Activated T-cell treated with anti-CD3 and anti-CD28 coated beads, Interleukin-2, amount 50 U/mL, for 72 hours (primary cell): Measurements from ENCODE around the gene HCAR1. TPM values are rescaled to one million over a fixed set of nuclear protein-coding genes. Genes with fewer than 3 reads are reported as not detected.
"Not testable (repeated sequence)": the region's sequence is repeated elsewhere in the genome, so short reads cannot be mapped to it uniquely, and the experiment has no call there.

ENCODE experiments used
- ATAC-seq, 2 donors: fragments of 150-1000 bp; cut with Tn5 transposase; replicated peaks in 1 of 2; 2 replicates each; pipeline ENCODE4 v1.10.0; 2021; ENCODE audit warnings: moderate library complexity in 2 of 2, mild to moderate bottlenecking in 1 of 2
- DNase-seq, 2 donors: peaks; one replicate each; pipeline ENCODE4 v3.0.0; 2021 to 2022; ENCODE audit warnings: mixed read lengths in 1 of 2
- H3K27ac Mint-ChIP-seq: one replicate; pipeline ENCODE4 v1.8.0; 2022; ENCODE audit warnings: mild to moderate bottlenecking, moderate library complexity, mixed read lengths
- H3K27me3 Mint-ChIP-seq: one replicate; pipeline ENCODE4 v1.8.0; 2022; ENCODE audit warnings: low read depth, mixed read lengths
- H3K36me3 Mint-ChIP-seq, 2 donors: one replicate each; pipeline ENCODE4 v1.8.0; 2022; ENCODE audit warnings: mixed read lengths in 2 of 2, mild to moderate bottlenecking in 1 of 2; ENCODE audit not compliant: insufficient read depth in 2 of 2
- H3K4me1 Mint-ChIP-seq: one replicate; pipeline ENCODE4 v1.8.0; 2022; ENCODE audit warnings: low read depth, mixed read lengths
- H3K4me3 Mint-ChIP-seq, 2 donors: one replicate each; pipeline ENCODE4 v1.8.0; 2022; ENCODE audit warnings: mild to moderate bottlenecking in 2 of 2, mixed read lengths in 2 of 2, moderate library complexity in 2 of 2
- H3K9me3 Mint-ChIP-seq, 2 donors: one replicate each; pipeline ENCODE4 v1.8.0; 2022; ENCODE audit warnings: mixed read lengths in 2 of 2
- total RNA-seq, 2 donors: library from RNA; stranded (reverse); gene quantifications; one replicate each; pipeline ENCODE4 v1.2.3, GENCODE V29; 2022

HCAR1 gene
- total RNA-seq, 2 donors from 2014 or later = 0.12 to 0.34 TPM

GRCh38 chr12:122711266-122711665 is 19.4 kb downstream of the HCAR1 start:
- H3K27me3 Mint-ChIP-seq, H3K9me3 Mint-ChIP-seq, DNase-seq, H3K4me3 Mint-ChIP-seq, H3K27ac Mint-ChIP-seq, ATAC-seq, H3K4me1 Mint-ChIP-seq, H3K36me3 Mint-ChIP-seq: not testable (repeated sequence)

DNA sequence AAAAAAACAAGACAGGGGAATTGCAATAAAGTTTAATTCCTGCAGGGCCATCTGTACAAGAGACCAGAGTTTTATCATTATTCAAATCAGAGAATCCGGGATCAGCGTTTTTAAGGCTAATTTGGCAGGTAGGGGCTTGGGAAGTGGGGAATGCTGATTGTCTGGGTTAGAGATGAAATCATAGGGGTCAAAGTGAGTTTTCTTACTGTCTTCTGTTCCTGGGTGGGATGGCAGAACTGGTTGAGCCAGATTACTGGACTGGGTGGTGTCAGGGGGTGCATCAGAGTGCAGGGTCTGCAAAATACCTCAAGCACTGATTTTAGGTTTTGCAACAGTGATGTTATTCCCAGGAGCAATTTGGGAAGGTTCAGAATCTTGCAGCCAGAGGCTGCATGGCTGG is 20.3 kb downstream of the HCAR1 start:
- H3K4me3 Mint-ChIP-seq, ATAC-seq, DNase-seq, H3K9me3 Mint-ChIP-seq, H3K27ac Mint-ChIP-seq, H3K36me3 Mint-ChIP-seq, H3K4me1 Mint-ChIP-seq, H3K27me3 Mint-ChIP-seq: not testable (repeated sequence)

DNA sequence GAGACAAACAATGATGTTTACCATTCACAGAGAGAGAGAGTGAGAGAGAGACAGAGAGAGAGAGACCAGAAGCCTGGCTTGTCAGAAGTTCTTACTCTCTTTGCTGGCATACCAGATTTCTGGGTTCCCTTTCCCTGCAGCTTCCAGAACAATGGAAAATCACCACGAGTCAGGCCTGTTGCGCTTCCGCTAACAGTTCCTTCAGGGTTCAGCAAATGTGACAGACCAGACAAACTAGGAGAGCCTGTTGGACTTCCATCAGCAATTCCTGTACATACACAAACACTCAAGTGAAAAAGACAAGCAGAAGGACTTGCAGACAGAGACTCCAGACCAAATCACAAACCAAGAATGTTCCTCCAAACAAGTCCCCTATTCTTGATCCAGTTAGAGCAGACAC is 21.4 kb downstream of the HCAR1 start:
- H3K4me3 Mint-ChIP-seq, ATAC-seq, H3K4me1 Mint-ChIP-seq, H3K36me3 Mint-ChIP-seq, H3K27ac Mint-ChIP-seq, H3K9me3 Mint-ChIP-seq, H3K27me3 Mint-ChIP-seq, DNase-seq: not testable (repeated sequence)

DNA sequence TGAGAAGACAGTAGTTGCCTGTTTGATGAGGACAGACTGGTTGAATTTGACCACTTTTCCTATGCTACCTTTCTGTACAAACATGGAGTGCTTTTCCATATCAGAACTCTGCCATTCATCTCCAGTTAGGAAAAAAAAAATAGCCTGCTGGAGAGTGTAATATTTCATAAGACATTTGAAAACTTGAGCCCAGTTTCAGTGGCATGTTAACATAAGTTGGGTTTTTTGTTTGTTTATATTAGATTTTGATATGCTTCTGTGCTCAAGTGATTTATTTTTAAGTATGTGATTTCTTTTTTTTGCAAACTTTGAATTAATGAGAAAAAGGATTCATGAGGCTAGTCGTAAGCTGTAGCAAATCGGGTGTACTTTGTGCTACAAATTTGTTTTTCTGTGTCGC is 26.8 kb downstream of the HCAR1 start:
- H3K4me1 Mint-ChIP-seq, H3K9me3 Mint-ChIP-seq, H3K36me3 Mint-ChIP-seq, H3K27me3 Mint-ChIP-seq, DNase-seq, ATAC-seq, H3K27ac Mint-ChIP-seq, H3K4me3 Mint-ChIP-seq: not testable (repeated sequence)

DNA sequence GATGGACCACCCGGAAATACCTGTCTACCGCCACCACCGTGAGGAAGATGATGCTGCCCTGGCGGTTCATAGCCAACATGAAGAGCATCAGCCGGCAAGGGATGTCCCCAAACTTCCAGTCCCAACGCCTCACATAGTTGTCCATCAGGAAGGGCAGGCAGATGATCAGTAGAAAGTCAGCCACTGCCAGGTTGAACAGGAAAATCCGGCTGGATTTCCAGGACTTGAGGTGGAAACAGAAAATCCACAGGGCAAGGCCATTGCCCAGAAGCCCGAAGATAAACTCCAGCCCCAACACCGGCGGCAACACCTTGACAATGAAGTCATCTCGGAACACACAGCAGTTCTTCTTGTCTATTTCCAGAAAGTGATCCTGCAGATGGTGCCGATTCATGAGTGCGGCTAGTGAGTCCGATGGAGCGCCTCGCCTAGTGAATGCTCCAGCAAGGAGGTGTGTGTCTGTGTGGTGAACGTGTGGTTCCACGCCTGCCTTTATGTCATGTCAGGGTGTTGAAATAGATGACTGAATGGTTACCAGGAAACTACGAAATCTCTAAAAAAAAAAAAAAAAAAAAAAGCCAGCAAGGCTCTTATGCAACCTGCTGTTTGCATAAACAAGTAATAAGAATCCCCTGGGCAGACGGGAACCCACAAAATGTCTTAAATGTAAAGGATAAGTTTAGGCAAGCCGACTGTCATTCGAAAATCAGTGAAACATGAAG is 27.6 kb downstream of the HCAR1 start, which contains the start of gene HCAR2:
Gene HCAR2, minus strand, starts transcription at position 468 of the 722 bp plus-strand sequence. Its CDS starts 74 bp downstream, at position 394.
- H3K4me3 Mint-ChIP-seq, H3K36me3 Mint-ChIP-seq, H3K27me3 Mint-ChIP-seq, ATAC-seq, H3K27ac Mint-ChIP-seq, H3K4me1 Mint-ChIP-seq, H3K9me3 Mint-ChIP-seq, DNase-seq: not testable (repeated sequence)

DNA sequence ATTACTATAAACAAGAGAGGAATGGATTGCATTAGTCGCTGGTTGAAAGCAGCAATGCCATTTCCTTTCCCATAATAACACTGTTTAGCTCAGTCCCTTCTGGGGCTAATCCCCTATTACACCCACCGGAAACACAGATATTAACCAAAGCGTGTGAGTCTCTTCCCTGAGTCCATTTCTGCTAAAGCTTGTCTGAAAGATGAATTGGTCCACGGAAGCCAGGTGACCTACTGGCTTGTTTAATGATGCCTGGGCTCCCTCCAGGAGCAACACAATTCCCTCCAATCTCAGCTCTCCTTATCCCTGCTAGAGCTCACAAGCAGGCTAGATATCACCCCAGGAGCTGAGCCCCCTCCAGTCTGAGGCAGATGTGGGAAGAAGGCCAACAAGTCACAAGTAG is 29.2 kb downstream of the HCAR1 start:
- not testable (repeated sequence) for ATAC-seq, DNase-seq

DNA sequence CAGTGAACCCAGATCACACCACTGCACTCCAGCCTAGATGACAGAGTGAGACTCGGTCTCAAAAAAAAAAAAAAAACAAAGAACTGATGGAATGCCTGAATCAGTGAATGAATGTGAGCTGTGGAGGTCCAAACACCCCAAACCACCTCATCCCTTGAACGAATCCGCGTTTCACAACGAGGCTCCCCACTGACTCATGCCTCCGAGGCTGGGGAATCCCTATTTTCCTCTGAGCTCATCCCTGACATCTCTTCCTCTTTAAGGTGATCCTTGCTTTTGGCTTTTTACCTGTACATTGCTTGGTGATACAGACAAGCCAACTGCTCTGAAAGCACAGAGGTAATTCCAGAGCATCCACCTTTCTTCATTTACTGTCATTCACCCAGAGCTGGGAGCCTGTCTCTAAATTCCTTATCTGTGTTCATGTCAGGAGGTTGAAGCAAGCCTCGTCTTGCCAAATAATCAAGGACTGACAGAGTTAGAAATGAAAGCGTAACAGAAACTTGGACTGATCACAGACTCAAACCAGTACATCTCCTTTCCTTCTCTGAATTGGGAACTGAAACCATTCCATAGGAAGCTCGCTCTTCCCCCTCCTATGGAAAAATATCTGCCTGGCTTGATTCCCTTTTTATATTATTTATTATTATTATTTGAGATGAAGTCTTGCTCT is 30.5 kb downstream of the HCAR1 start:
- not testable (repeated sequence) for H3K9me3 Mint-ChIP-seq, H3K27ac Mint-ChIP-seq, H3K4me3 Mint-ChIP-seq

More for the DNA sequence above, 29.2 kb downstream of the HCAR1 start:
- not testable (repeated sequence) for H3K27me3 Mint-ChIP-seq, H3K4me3 Mint-ChIP-seq, H3K4me1 Mint-ChIP-seq, H3K27ac Mint-ChIP-seq, H3K9me3 Mint-ChIP-seq, H3K36me3 Mint-ChIP-seq

GRCh38 chr12:122696922-122697321 is 33.7 kb downstream of the HCAR1 start:
- ATAC-seq, H3K27me3 Mint-ChIP-seq, H3K9me3 Mint-ChIP-seq, H3K27ac Mint-ChIP-seq, H3K4me3 Mint-ChIP-seq, H3K4me1 Mint-ChIP-seq, DNase-seq, H3K36me3 Mint-ChIP-seq: not testable (repeated sequence)

More for the DNA sequence above, 30.5 kb downstream of the HCAR1 start:
- H3K27me3 Mint-ChIP-seq, H3K36me3 Mint-ChIP-seq, H3K4me1 Mint-ChIP-seq, ATAC-seq, DNase-seq: not testable (repeated sequence)

- no peaks in the 10 kb centered on the region for H3K9me3 Mint-ChIP-seq
Observed at GRCh38 chr12:122691566-122691965, 39.1 kb downstream of the HCAR1 start.

DNA sequence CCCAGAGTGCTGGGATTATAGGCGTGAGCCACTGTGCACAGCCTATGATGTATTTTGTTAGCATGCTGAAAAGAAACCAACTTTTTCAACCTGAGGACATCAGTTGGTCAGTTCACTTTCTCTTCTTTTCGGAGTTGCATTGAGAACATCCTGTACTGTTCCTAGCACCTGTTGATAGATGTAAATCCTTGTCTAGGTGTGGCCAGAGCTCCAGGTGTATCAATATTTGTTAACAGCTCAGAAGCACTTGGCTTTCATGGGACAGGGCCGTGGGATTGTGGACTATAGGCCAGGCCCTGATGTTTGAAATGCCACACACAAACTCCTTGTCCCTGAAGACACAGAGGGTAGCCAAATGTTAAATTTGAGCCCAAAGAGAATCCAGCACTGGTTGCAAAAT is 42.4 kb downstream of the HCAR1 start:
- ATAC-seq = no peak
- no peaks in the 10 kb centered on the region for H3K36me3 Mint-ChIP-seq
- no peaks in the 10 kb centered on the region for H3K4me1 Mint-ChIP-seq
- no peaks in the 10 kb centered on the region for H3K27me3 Mint-ChIP-seq
- no peak for DNase-seq
- H3K9me3 Mint-ChIP-seq = no peaks in the 10 kb centered on the region
- H3K4me3 Mint-ChIP-seq = no peak overlapping the region
- H3K27ac Mint-ChIP-seq = no peak overlapping the region

More at GRCh38 chr12:122691566-122691965, 39.1 kb downstream of the HCAR1 start:
- Mint-ChIP-seq H3K27me3 (no peaks in the 10 kb centered on the region), H3K27ac (no peak overlapping the region), H3K4me3 (no peak overlapping the region), H3K4me1 (no peaks in the 10 kb centered on the region), H3K36me3 (no peaks in the 10 kb centered on the region)
- ATAC-seq = no peak
- DNase-seq = no peak

DNA sequence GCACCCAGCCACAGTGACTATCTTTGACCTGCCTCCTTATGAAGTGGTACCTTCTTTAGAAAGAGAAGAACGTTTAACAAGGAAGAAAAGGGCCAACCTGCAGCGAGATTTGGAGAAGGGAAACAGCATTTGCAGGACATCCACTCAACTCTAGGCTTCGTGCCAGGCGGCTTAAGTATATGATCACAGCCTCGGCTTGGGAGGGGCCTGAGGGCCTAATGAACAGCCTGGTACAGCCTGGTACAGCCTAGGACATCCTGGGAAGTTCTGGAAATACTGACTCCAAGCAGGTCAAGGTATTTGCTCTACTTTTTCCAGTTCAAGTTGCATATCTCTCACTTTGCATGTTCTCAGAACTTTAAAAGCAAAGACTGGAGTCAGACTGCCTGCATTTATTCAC is 43.6 kb downstream of the HCAR1 start:
- Mint-ChIP-seq H3K9me3 (no peaks in the 10 kb centered on the region), H3K36me3 (no peaks in the 10 kb centered on the region)

GRCh38 chr12:122686538-122686937 is 44.1 kb downstream of the HCAR1 start:
- Mint-ChIP-seq H3K9me3 (no peaks in the 10 kb centered on the region), H3K4me3 (no peak overlapping the region), H3K27ac (no peak overlapping the region), H3K4me1 (no peaks in the 10 kb centered on the region), H3K27me3 (no peaks in the 10 kb centered on the region), H3K36me3 (no peaks in the 10 kb centered on the region)
- ATAC-seq (no peak), DNase-seq (no peak)

More for the DNA sequence above, 43.6 kb downstream of the HCAR1 start:
- no peak for DNase-seq
- H3K4me1 Mint-ChIP-seq = no peaks in the 10 kb centered on the region
- ATAC-seq = no peak
- H3K27me3 Mint-ChIP-seq = no peaks in the 10 kb centered on the region
- no peak overlapping the region for H3K27ac Mint-ChIP-seq
- H3K4me3 Mint-ChIP-seq = no peak overlapping the region

DNA sequence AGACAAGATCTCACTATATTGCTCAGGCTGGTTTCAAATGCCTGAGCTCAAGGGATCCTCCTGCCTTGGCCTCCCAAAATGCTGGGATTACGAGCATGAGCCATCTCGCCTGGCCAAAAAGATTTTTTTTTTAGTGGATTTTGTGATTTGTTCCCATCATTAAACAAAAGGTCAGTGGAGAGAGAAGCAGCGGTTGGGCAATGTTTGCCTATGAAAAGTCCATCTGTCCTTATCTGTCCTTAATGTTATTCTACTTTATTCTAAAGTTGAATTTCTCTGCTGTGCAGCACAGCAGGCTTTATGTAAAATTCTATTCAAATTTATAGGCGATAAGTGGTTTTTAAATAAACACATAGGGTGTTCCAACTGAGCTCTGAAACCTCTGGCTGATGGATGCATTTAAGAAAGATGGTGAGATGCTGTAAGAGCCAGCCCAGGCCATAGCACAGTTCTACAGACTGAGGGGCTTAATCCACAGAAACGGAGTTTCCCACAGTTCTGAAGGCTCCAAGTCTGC is 46.3 kb downstream of the HCAR1 start:
- no peaks in the 10 kb centered on the region for H3K9me3 Mint-ChIP-seq
- no peaks in the 10 kb centered on the region for H3K4me1 Mint-ChIP-seq
- H3K27ac Mint-ChIP-seq = no peak overlapping the region
- H3K36me3 Mint-ChIP-seq = no peaks in the 10 kb centered on the region
- no peak for ATAC-seq
- no peak for DNase-seq
- H3K27me3 Mint-ChIP-seq = no peaks in the 10 kb centered on the region
- H3K4me3 Mint-ChIP-seq = no peak overlapping the region
